ENCODE results near the gene BPIFB2. TPM values are rescaled to one million over a fixed set of nuclear protein-coding genes. Genes with fewer than 3 reads are reported as not detected.

BPIFB2 gene
- total RNA-seq, 4 donors from 2014 or later, result not detected

GRCh38 chr20:32997431-32997830 is 10.1 kb upstream of the BPIFB2 start:
- Histone ChIP-seq H3K9me3 (no peaks in the 10 kb centered on the region), H3K36me3 (no peaks in the 10 kb centered on the region), H3K27me3 (no peaks in the 10 kb centered on the region), H3K4me3 (replicated peaks in 1 of 3) (no peak overlapping the region), H3K4me1 (no peaks in the 10 kb centered on the region), H3K27ac (no peak overlapping the region)
- 76 to 95% methylated on average over 2 of the region's 2 CpGs for WGBS, 2 donors
- DNase-seq, result no peak
- no peak for TF ChIP-seq CTCF (IDR thresholded peaks at IDR 0.05)
- no peak for TF ChIP-seq POLR2A (IDR thresholded peaks at IDR 0.05)
- intact Hi-C loops (cut with DNase I), result no loop called here

DNA sequence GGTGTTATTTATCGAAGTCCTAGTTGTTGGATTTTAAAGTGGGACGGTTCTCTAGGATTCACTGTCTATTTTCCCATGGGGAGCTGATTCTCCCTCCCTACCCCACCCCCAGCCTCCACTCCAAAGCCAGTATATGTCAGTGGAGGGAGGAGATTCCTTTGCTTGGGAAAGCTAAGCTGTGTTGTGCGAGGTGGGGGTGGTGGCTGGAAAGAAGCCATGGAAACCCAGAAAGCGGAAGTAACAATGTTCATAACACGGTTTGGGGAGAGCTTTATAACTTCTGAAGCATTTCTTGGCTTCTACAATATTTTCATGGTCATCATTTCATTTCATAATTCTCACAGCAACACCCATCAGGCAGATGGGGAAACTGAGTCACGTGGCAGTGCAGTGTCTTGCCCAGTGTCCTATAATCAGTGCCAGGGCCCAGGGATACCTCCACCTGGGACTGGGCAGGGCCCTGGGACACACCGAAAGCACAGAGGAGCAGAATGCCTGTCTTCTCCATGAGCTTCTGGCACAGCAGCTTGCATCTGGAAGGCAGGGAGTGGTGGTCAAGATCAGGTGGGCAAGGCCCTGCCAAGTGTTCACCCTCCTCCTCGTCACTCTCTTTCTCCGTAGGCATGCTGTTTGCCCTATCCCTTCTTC is 7.8 kb upstream of the BPIFB2 start:
- WGBS, 2 donors, result 71 to 77% methylated on average over 9 of the region's 9 CpGs
- Histone ChIP-seq H3K27me3 (no peaks in the 10 kb centered on the region), H3K4me3 (replicated peaks in 1 of 3) (no peak overlapping the region), H3K4me1 (no peaks in the 10 kb centered on the region), H3K27ac (no peak overlapping the region), H3K9me3 (no peaks in the 10 kb centered on the region), H3K36me3 (no peaks in the 10 kb centered on the region)
- intact Hi-C loops (cut with DNase I), result no loop called here
- no peak for DNase-seq
- TF ChIP-seq CTCF (IDR thresholded peaks at IDR 0.05) (no peak), POLR2A (IDR thresholded peaks at IDR 0.05) (no peak)

GRCh38 chr20:33000802-33001466 is 6.6 kb upstream of the BPIFB2 start:
- H3K36me3 ChIP-seq, result no peaks in the 10 kb centered on the region
- no peaks in the 10 kb centered on the region for H3K9me3 ChIP-seq
- intact Hi-C loops (cut with DNase I), result no loop called here
- no peak overlapping the region for H3K4me3 ChIP-seq (replicated peaks in 1 of 3)
- no peak for DNase-seq
- no peak overlapping the region for H3K27ac ChIP-seq
- no peaks in the 10 kb centered on the region for H3K27me3 ChIP-seq
- 63 to 65% methylated on average over 9 of the region's 9 CpGs for WGBS, 2 donors
- no peaks in the 10 kb centered on the region for H3K4me1 ChIP-seq
- TF ChIP-seq POLR2A (IDR thresholded peaks at IDR 0.05) (no peak), CTCF (IDR thresholded peaks at IDR 0.05) (no peak)

- Histone ChIP-seq H3K9me3 (no peaks in the 10 kb centered on the region), H3K36me3 (no peaks in the 10 kb centered on the region), H3K4me3 (replicated peaks in 1 of 3) (no peak overlapping the region), H3K27ac (no peak overlapping the region), H3K4me1 (no peaks in the 10 kb centered on the region), H3K27me3 (no peaks in the 10 kb centered on the region)
- no peak for DNase-seq
- WGBS, 2 donors, result 81 to 82% methylated on average over 4 to 7 of the region's 7 CpGs
- intact Hi-C loops (cut with DNase I), result no loop called here
- TF ChIP-seq POLR2A (IDR thresholded peaks at IDR 0.05) (no peak), CTCF (IDR thresholded peaks at IDR 0.05) (no peak)
Observed at GRCh38 chr20:33002087-33002808, 5.3 kb upstream of the BPIFB2 start.

Data from thyroid gland (tissue), 4 donors.